GM19467 (cell line): Measurements from ENCODE around the gene PIRT.

Experiments used
- ATAC-seq: cut with Tn5 transposase; IDR thresholded peaks from one replicate; pipeline ENCODE4 v1.9.1; 2021; ENCODE audit warnings: mild to moderate bottlenecking, moderate library complexity; ENCODE audit not compliant: unreplicated experiment

The PIRT gene

DNA sequence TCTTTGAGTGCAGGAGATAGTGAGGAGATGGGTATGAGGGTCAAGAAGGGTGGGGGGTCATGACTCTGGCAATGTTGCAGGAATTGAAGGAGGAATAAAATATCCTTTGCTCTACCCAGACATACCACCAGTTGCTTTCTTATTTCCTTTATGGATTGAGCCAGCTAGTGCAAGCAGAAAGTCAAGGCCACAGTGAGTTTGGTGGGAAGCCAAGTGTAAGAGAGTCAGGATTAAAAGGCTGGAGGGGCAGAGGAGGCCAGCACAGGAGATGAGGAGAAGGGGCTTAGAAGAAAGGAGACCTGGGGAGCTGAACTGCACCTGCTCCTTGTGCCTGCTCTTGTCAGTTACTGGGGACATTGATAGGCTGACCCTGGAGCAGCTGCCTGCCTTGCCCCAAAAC, 16.1 kb downstream of the PIRT start:
- ATAC-seq, result no peak

DNA sequence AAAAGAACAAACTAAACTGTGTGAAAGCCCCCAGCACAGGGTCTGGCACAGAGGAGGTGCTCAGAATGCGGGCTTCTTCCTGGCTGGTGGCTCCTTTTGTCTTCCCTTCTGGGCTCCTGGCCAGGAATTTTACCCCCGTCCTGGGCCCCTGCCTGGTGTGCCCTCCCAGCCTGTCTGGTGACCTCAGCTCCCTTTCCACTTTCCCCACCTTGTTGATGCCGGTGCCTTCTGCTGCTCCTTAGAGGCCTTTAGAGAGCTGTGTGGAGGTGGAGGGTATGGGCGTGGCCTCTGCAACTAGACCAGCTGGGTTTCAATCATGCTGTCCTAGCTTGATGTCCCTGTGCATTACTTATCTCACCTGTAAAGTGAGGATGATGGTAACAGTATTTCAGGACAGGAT, 16.8 kb downstream of the PIRT start:
- no peak for ATAC-seq

DNA sequence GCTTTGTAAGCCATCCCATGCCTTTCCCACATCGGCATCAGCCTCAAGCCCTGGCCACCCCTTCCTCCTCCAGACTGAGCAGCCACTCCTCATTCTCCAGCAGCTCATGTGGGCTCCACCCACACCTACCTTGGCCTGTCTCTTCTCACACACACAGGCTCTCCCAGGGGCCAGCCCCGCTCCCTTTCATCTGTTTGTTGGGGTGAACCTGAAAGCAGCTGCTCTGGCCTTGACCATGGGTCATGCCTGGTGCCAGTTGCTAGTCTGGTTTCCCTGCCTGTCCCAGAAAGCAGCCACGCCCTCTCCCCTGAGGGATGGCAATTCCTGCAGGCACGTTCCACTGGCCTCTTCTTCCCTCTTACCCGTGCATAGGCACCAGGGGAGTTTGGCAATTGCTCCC, 22.6 kb downstream of the PIRT start:
- ATAC-seq, result no peak

DNA sequence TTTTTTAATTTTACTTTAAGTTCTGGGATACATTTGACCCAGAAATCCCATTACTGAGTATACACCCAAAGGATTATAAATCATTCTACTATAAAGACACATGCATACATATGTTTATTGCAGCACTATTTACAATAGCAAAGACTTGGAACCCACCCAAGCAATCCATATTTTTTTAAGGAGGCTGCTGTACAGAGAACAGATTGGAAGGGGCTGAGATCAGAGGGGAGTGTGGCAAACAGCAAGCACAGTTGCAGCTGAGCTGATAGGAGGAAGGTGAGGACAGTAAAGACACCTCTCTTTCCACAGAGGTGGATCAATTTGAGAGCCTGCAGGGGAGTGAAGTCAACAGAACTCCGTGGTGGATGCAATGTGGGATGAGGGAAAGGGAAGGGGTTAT, 23.8 kb downstream of the PIRT start:
- no peak for ATAC-seq

DNA sequence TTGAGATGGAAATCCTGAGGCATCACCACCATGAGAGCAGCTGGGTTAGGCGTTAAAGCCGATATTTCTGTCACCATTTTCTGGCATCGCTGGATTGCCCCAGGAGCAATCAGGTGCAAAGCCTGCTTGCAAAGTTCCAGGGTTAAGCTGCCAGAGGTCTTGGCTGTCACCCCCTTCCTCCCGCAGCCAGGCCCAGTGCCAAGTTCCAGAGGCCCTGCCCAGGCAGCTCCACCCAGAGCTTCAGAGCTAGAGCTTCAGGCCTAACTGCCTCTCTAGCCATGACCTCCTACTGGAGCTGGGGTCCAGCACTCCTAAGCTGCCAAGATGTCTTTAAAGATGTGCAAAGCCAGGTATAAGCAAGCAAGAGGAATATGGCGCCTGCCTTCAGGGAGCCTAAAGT, 25.2 kb downstream of the PIRT start:
- no peak for ATAC-seq

DNA sequence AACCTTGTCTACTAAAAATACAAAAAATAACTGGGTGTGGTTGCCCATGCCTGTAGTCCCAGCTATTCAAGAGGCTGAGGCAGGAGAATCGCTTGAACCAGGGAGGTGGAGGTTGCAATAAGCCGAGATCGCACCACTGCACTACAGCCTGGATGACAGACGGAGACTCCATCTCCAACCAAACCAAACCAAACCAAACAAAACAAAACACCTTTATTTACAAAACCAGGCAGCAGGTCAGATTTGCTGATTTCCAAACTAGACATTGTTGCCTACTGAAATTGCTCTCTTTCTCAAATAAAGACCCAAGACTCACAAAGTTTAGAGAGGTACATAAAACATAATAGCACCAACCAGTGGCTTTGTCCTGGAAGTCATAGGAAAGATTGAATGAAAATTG, 28.3 kb downstream of the PIRT start:
- no peak for ATAC-seq

- no peak for ATAC-seq
Measured at GRCh38 chr17:10807704-10808128, 30.2 kb downstream of the PIRT start.

- ATAC-seq, result no peak
Measured at GRCh38 chr17:10806545-10807262, 31.2 kb downstream of the PIRT start.

- no peak for ATAC-seq
Measured at GRCh38 chr17:10805911-10806310, 32.0 kb downstream of the PIRT start.

DNA sequence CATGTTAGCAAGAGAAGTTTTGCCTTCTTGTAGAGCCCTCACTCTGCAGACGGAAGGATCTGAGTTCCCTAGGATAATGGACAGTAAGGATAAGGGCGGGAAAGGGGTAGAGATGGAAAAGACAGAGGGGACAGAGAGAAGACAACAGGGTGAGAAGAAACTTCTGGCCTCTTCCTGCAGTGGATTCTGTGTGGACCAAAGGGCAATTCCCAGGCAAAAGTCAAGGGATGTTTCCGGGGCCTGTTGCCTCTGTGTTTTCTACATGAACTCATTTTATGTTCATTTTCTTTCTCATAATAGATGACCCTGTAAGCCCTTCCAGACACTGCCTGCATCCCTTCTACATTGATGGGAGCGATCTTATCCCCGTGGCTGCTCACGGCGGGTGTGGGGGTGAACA, 33.3 kb downstream of the PIRT start:
- no peak for ATAC-seq

DNA sequence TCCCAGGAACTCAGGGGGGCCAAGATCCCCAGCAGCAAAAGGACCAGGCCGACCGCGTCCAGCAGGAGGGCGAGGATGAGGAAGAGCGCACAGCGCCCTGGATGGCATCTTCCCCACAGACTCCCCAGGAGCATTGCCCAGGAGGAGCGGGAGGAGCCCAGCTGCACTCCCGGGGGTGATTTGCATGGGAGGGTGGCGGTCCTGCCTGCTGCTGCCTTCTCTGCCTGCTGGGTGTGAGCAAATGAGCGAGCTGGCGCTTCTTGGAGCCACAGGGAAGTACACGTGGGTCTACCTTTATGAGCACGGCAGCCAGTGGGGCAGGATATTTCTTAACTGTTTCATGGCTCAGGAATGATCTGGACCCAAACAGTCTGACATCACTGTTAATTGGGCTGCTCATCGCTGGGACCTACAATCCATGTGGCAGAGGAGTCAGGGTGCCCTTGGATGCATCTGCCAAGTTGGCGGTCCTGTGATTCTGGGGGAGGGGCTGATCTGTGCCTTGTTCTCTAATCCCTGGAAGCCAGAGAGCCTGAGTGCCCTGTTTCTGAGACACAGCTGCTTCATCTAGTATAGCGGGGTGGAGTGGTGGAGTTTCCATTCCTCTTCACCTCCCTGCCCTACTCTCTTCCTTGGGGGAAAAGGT, 33.9 kb downstream of the PIRT start, which contains the start of gene TMEM238L:
Gene TMEM238L, minus strand, starts transcription at position 270 of the 646 bp plus-strand sequence. Its CDS starts 136 bp downstream, at position 134.
- ATAC-seq, result no peak

DNA sequence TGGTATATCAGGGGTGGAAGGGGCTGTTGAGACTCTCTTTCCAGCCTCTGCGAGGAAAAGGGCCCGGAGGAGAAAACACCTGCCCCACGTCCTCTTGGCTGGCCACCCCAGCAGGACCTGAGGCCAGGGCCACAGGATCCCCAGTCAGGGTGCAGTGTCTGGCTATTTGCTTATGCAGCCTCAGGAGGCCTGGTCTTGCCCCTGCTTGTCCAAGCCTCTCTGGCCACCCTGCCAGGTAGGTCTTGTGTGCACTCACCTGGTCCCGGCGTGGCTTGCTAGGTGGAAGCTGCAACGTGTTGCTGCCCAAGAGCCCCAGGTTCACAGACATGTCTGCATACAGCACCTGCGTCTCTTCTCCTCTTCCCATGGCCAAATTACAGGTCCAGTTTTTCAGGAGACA, 34.5 kb downstream of the PIRT start:
- no peak for ATAC-seq

- no peak for ATAC-seq
Measured at GRCh38 chr17:10802496-10803284, 35.2 kb downstream of the PIRT start.

GRCh38 chr17:10799407-10799806, 38.5 kb downstream of the PIRT start:
- ATAC-seq, result no peak

DNA sequence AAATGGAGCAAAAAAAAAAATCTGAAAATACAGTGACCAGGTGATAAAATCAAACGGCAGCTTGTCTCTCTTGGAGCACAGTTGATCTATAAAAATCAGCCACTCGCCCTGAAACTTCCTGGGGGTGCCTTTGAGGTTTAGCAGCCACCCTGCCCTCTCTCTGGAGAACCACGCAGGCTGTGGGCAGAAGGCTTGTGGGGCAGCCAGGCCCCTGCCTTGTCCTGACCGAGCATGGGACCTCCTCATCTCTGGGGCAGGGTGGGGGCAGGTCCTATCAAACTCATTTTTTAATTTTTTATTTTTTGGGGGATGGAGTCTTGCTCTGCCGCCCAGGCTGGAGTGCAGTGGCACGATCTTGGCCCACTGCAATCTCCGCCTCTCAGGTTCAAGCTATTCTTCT, 39.0 kb downstream of the PIRT start:
- ATAC-seq, result no peak

GRCh38 chr17:10798332-10798749, 39.5 kb downstream of the PIRT start:
- no peak for ATAC-seq

- ATAC-seq, result no peak
Measured at GRCh38 chr17:10797476-10798328, 40.2 kb downstream of the PIRT start.

GRCh38 chr17:10793816-10794215, 44.1 kb downstream of the PIRT start:
- ATAC-seq, result no peak

- ATAC-seq, result no peak
Measured at GRCh38 chr17:10793256-10793655, 44.6 kb downstream of the PIRT start.

DNA sequence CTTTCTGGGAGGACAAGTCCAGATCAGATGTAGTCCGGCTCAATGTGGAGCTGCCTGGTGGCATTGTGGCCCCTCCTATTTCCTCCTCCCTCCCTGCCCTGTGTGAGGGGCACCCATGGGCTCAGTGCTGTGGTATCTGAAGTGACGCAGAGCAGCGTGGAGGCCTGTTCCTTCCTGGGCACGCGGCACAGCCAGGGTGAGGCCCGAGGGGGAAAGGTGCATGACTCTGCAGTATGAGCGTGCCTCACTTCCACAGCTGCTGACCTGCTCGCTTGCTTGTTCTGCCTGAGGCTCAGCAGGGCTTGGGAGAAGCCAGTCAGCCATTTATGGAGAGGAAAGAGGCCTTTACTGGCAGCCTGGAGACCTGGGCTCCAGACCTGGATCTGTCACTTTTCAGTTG, 45.7 kb downstream of the PIRT start:
- no peak for ATAC-seq
